Neural progenitor cell (in vitro differentiated cells): ENCODE results near the gene PEX5L. TPM values are rescaled to one million over a fixed set of nuclear protein-coding genes. Genes with fewer than 3 reads are reported as not detected.
"Not testable (repeated sequence)": the region's sequence is repeated elsewhere in the genome, so short reads cannot be mapped to it uniquely, and the experiment has no call there.

ENCODE experiments used
- DNase-seq: peaks from one replicate; pipeline ENCODE4 v3.0.0-alpha.2; 2016; ENCODE audit warnings: low spot score
- H2AFZ ChIP-seq: fragments of 200-600 bp; sonication (generic); replicated peaks from 2 replicates; pipeline ENCODE4 v1.6.1; 2016; ENCODE audit warnings: antibody characterized with exemption
- H3F3A ChIP-seq: fragments of 200-600 bp; sonication (generic); 2 replicates; pipeline ENCODE4 v1.6.1; 2016; ENCODE audit warnings: antibody characterized with exemption, low read depth
- H3K27ac ChIP-seq: fragments of 200-600 bp; sonication (generic); 2 replicates; pipeline ENCODE4 v1.5.1; 2016; ENCODE audit warnings: mild to moderate bottlenecking
- H3K27me3 ChIP-seq: fragments of 200-600 bp; sonication (generic); 2 replicates; pipeline ENCODE4 v1.6.1; 2016; ENCODE audit warnings: mild to moderate bottlenecking, moderate library complexity
- H3K36me3 ChIP-seq: fragments of 200-600 bp; sonication (generic); 2 replicates; pipeline ENCODE4 v1.5.1; 2016
- H3K4me1 ChIP-seq: fragments of 200-600 bp; sonication (generic); 2 replicates; pipeline ENCODE4 v1.6.1; 2016; ENCODE audit warnings: mixed run types
- H3K4me2 ChIP-seq: fragments of 200-600 bp; sonication (generic); 2 replicates; pipeline ENCODE4 v1.6.1; 2016
- H3K4me3 ChIP-seq: fragments of 200-600 bp; sonication (generic); 2 replicates; pipeline ENCODE4 v1.5.1; 2016
- H3K79me2 ChIP-seq: fragments of 200-600 bp; sonication (generic); 2 replicates; pipeline ENCODE4 v1.6.1; 2016; ENCODE audit warnings: low read depth
- H3K9ac ChIP-seq: fragments of 200-600 bp; sonication (generic); 2 replicates; pipeline ENCODE4 v1.6.1; 2016
- H3K9me3 ChIP-seq: fragments of 200-600 bp; sonication (generic); 2 replicates; pipeline ENCODE4 v1.5.1; 2016; ENCODE audit warnings: low read depth
- H4K20me1 ChIP-seq: fragments of 200-600 bp; sonication (generic); 2 replicates; pipeline ENCODE4 v1.6.1; 2016; ENCODE audit warnings: low read depth
- H3K27ac Mint-ChIP-seq: 3 replicates; pipeline ENCODE4 v1.8.0; 2021; ENCODE audit warnings: mixed read lengths
- H3K27me3 Mint-ChIP-seq: 2 replicates; pipeline ENCODE4 v1.8.0; 2022; ENCODE audit warnings: low read depth, mild to moderate bottlenecking, inconsistent platforms, moderate library complexity, mixed read lengths; ENCODE audit not compliant: insufficient read depth
- H3K36me3 Mint-ChIP-seq: 3 replicates; pipeline ENCODE4 v1.8.0; 2021; ENCODE audit warnings: mixed read lengths
- H3K4me1 Mint-ChIP-seq: 3 replicates; pipeline ENCODE4 v1.8.0; 2021; ENCODE audit warnings: mixed read lengths
- H3K4me3 Mint-ChIP-seq: 3 replicates; pipeline ENCODE4 v1.8.0; 2021; ENCODE audit warnings: mild to moderate bottlenecking, moderate library complexity, mixed read lengths
- H3K9me3 Mint-ChIP-seq: 3 replicates; pipeline ENCODE4 v1.8.0; 2020; ENCODE audit warnings: mixed read lengths
- EZH2 ChIP-seq: fragments of 200-600 bp; sonication (generic); IDR thresholded peaks from 2 replicates; pipeline ENCODE4 v1.6.1; 2017; ENCODE audit warnings: antibody characterized with exemption, mild to moderate bottlenecking, moderate library complexity
- EZH2phosphoT487 ChIP-seq: fragments of 200-600 bp; sonication (generic); IDR thresholded peaks from 2 replicates; pipeline ENCODE4 v1.6.1; 2017; ENCODE audit warnings: antibody characterized with exemption
- total RNA-seq: library from RNA; depleted of rRNA; stranded (reverse); fragments of >200 nt; gene quantifications from 2 replicates; pipeline ENCODE4 v1.2.3, GENCODE V29; 2015; ENCODE audit warnings: low replicate concordance
- TF ChIP-seq, protein P1 (sequence below): fragments of 200-600 bp; sonication (generic); IDR thresholded peaks from 2 replicates; pipeline ENCODE4 v1.5.1; 2017; ENCODE audit warnings: antibody characterized with exemption, mild to moderate bottlenecking

Gene PEX5L
- total RNA-seq, 1 donor from 2014 or later = 0.90 TPM

DNA sequence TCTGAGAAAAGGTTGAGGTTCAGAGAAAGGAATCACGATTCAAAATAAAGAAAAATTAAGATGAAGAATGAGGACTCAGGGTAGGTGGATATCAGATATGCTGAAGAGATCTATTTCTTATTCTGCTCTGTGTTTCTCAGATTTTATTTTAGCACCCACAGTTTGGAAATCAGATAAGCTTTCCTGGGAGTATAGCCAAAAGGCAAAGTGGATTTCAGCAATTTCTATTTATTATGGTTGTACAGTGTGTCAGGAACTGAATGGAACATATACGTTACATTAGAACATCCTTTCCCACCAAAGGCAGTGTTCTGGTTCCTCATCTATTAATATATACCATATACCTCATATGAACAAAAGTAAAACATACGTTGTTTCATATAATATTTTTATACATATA is 18.9 kb downstream of the PEX5L start:
- no peaks in the 10 kb centered on the region for H3K27me3 Mint-ChIP-seq
- TF ChIP-seq, protein P1, sequence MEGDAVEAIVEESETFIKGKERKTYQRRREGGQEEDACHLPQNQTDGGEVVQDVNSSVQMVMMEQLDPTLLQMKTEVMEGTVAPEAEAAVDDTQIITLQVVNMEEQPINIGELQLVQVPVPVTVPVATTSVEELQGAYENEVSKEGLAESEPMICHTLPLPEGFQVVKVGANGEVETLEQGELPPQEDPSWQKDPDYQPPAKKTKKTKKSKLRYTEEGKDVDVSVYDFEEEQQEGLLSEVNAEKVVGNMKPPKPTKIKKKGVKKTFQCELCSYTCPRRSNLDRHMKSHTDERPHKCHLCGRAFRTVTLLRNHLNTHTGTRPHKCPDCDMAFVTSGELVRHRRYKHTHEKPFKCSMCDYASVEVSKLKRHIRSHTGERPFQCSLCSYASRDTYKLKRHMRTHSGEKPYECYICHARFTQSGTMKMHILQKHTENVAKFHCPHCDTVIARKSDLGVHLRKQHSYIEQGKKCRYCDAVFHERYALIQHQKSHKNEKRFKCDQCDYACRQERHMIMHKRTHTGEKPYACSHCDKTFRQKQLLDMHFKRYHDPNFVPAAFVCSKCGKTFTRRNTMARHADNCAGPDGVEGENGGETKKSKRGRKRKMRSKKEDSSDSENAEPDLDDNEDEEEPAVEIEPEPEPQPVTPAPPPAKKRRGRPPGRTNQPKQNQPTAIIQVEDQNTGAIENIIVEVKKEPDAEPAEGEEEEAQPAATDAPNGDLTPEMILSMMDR = no peak
- no peak for TF ChIP-seq EZH2phosphoT487
- TF ChIP-seq EZH2 = no peak
- no peak for DNase-seq
- H3K27ac Mint-ChIP-seq = no peak overlapping the region
- Histone ChIP-seq H3K4me1 (no peaks in the 10 kb centered on the region), H3K4me2 (no peak overlapping the region), H3K27ac (no peak overlapping the region), H3K9ac (no peak overlapping the region), H3K4me3 (no peak overlapping the region), H3K9me3 (no peaks in the 10 kb centered on the region), H2AFZ (no peak overlapping the region), H3F3A (no peaks in the 10 kb centered on the region), H3K36me3 (no peaks in the 10 kb centered on the region), H4K20me1 (no peaks in the 10 kb centered on the region), H3K79me2 (no peaks in the 10 kb centered on the region), H3K27me3 (no peaks in the 10 kb centered on the region)
- H3K9me3 Mint-ChIP-seq = no peaks in the 10 kb centered on the region
- no peaks in the 10 kb centered on the region for H3K4me1 Mint-ChIP-seq
- no peaks in the 10 kb centered on the region for H3K36me3 Mint-ChIP-seq
- no peak overlapping the region for H3K4me3 Mint-ChIP-seq

DNA sequence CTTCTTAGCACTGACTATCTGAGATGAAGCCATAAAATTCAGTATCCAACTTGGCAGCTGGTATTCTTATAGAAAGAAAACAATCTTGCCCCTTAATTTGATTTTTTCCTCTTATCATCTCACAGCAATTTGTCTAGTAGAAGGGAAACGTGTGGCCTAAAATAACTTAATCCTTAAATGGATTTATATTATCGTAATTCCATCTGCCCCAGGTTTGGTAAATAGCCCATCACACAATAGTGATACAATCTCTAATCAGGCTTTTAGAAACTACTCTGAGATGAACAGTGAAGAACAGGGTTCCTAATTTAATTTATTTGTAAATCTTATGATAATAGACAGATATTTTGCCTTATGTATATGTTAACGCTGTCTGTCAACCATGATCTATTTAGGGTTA is 24.8 kb downstream of the PEX5L start:
- no peaks in the 10 kb centered on the region for H3K27me3 ChIP-seq
- H3K79me2 ChIP-seq = no peaks in the 10 kb centered on the region
- H4K20me1 ChIP-seq = no peaks in the 10 kb centered on the region
- no peaks in the 10 kb centered on the region for H3K4me1 ChIP-seq
- TF ChIP-seq EZH2 (no peak), EZH2phosphoT487 (no peak)
- TF ChIP-seq, protein P1 = no peak
- H3K9ac ChIP-seq = no peak overlapping the region
- H3K4me2 ChIP-seq = no peak overlapping the region
- no peaks in the 10 kb centered on the region for H3K27me3 Mint-ChIP-seq
- H3K4me3 Mint-ChIP-seq = no peak overlapping the region
- no peak for DNase-seq
- peaks cover 10% of the 10 kb centered on the region for H3K9me3 ChIP-seq
- H3F3A ChIP-seq = no peaks in the 10 kb centered on the region
- no peak overlapping the region for H3K27ac Mint-ChIP-seq
- H3K36me3 Mint-ChIP-seq = no peaks in the 10 kb centered on the region
- H3K4me1 Mint-ChIP-seq = no peaks in the 10 kb centered on the region
- H3K4me3 ChIP-seq = no peak overlapping the region
- H3K36me3 ChIP-seq = peaks cover 8% of the 10 kb centered on the region
- H3K9me3 Mint-ChIP-seq = peaks cover 10% of the 10 kb centered on the region
- no peak overlapping the region for H2AFZ ChIP-seq
- H3K27ac ChIP-seq = no peak overlapping the region

DNA sequence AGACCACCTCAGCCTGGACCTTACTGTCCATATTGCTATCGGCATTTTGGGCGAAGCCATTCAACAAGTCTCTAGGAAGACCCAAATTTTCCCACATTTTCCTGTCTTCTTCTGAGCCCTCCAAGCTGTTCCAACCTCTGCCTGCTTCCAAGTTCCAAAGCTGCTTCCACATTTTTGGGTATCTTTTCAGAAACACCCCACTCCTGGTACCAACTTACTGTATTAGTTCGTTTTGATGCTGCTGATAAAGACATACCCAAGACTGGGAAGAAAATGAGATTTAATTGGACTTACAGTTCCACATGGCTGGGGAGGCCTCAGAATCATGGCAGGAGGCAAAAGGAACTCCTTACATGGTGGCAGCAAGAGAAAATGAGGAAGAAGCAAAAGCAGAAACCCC is 28.4 kb downstream of the PEX5L start:
- not testable (repeated sequence) for H3K27ac ChIP-seq, H3K27ac Mint-ChIP-seq, H3K36me3 ChIP-seq, H2AFZ ChIP-seq, H3K9ac ChIP-seq, H3K79me2 ChIP-seq, H3K27me3 Mint-ChIP-seq, H3F3A ChIP-seq, H3K36me3 Mint-ChIP-seq, H4K20me1 ChIP-seq, H3K4me3 Mint-ChIP-seq, H3K27me3 ChIP-seq, H3K4me1 Mint-ChIP-seq, DNase-seq, H3K4me3 ChIP-seq, H3K4me2 ChIP-seq, H3K4me1 ChIP-seq
- H3K9me3 Mint-ChIP-seq = peaks cover 15% of the 10 kb centered on the region
- H3K9me3 ChIP-seq = peaks cover 10% of the 10 kb centered on the region

DNA sequence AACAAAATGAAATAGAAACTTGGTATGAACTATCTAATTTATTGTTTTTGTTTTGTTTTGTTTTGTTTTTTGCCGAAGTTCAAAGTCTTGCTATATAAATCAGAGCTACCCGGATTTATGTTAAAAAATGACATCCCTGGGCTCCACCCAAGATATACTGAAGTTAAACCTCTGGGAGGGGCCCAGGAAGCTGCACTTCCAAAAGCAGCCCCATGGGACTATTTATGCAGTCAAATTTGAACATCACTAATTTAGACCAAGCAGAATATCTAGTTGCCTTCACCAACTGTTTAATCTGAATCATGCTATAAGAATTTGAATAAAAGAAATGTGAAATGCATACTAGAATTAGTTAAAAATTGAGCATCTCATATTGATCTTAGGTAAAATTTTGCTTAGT is 32.2 kb downstream of the PEX5L start:
- DNase-seq = no peak
- Histone ChIP-seq H3K79me2 (no peaks in the 10 kb centered on the region), H3K9me3 (peaks cover 10% of the 10 kb centered on the region), H3K9ac (no peak overlapping the region), H3K27me3 (no peaks in the 10 kb centered on the region), H3K36me3 (peaks cover 8% of the 10 kb centered on the region), H3F3A (no peaks in the 10 kb centered on the region), H2AFZ (no peak overlapping the region), H3K4me2 (no peak overlapping the region), H4K20me1 (no peaks in the 10 kb centered on the region), H3K27ac (no peak overlapping the region), H3K4me3 (no peak overlapping the region), H3K4me1 (peaks cover 10% of the 10 kb centered on the region)
- Mint-ChIP-seq H3K4me3 (no peak overlapping the region), H3K27ac (no peak overlapping the region), H3K4me1 (no peaks in the 10 kb centered on the region), H3K27me3 (no peaks in the 10 kb centered on the region), H3K36me3 (no peaks in the 10 kb centered on the region), H3K9me3 (peaks cover 15% of the 10 kb centered on the region)
- TF ChIP-seq, protein P1 = no peak
- TF ChIP-seq EZH2 (no peak), EZH2phosphoT487 (no peak)
